Measurements from ENCODE around the gene TAP2. TPM values are rescaled to one million over a fixed set of nuclear protein-coding genes. Genes with fewer than 3 reads are reported as not detected.

TAP2 gene
- polyA plus RNA-seq, 1 experiment = 15.4 TPM

GRCh38 chr6:32819729-32820128, 18.8 kb downstream of the TAP2 start:
- no peak for DNase-seq (ENCODE audit: low read depth, low spot score)
- no peak overlapping the region for H3K4me3 ChIP-seq (ENCODE audit: low read depth, low read length)
- no peak overlapping the region for H3K27ac ChIP-seq (ENCODE audit: low read depth, low read length)
- TF ChIP-seq CTCF (IDR thresholded peaks at IDR 0.05; ENCODE audit: low read depth, low read length) = no peak
- no peaks in the 10 kb centered on the region for H3K9me3 ChIP-seq (ENCODE audit: control insufficient read depth, insufficient read depth, low read length)
- H3K27me3 ChIP-seq (ENCODE audit: control insufficient read depth, insufficient read depth, low read length) = peaks cover 11% of the 10 kb centered on the region
- ChIA-PET POLR2A (no interaction called here), CTCF (interaction anchor here (4.5 to 10.3 kb wide), 2 partner anchors 19 to 48 kb away, joined by 24 to 103 read pairs; partner anchors contain the start of gene TAP2)

GRCh38 chr6:32818867-32819266, 19.7 kb downstream of the TAP2 start:
- H3K4me3 ChIP-seq (ENCODE audit: low read depth, low read length) = no peak overlapping the region
- CTCF ChIA-PET = interaction anchor here (10.3 kb wide), 1 partner anchor 20 kb away, joined by 103 read pairs; the partner anchor contains the start of gene TAP2
- peaks cover 17% of the 10 kb centered on the region for H3K27me3 ChIP-seq (ENCODE audit: control insufficient read depth, insufficient read depth, low read length)
- no peaks in the 10 kb centered on the region for H3K9me3 ChIP-seq (ENCODE audit: control insufficient read depth, insufficient read depth, low read length)
- no peak for TF ChIP-seq CTCF (IDR thresholded peaks at IDR 0.05; ENCODE audit: low read depth, low read length)
- POLR2A ChIA-PET = no interaction called here
- no peak for DNase-seq (ENCODE audit: low read depth, low spot score)
- no peak overlapping the region for H3K27ac ChIP-seq (ENCODE audit: low read depth, low read length)

DNA sequence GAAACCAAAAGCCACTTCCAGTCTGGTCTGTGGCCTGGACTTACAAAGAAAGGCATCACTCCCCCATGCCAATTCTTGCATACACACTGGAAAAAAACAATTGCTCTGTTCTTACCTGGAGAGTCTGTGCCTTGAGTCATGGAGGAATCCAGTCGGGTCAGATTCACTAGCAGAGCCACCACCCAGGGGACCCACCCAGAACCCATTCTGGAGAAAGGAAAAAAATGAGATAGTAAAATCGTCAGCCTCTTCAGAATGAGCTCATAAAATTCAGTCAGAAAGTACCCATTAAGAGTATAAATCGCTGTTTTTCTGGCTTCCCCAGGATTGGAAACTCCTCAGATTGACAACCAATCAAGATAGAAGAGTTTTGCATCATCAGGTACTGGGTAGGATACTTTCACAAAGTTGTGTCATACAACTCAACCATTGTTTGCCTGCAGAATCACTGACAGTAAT, 21.8 kb downstream of the TAP2 start, which contains the start of gene HLA-DOB:
TSS of gene HLA-DOB (minus strand) at position 257 of the 459 bp plus-strand sequence. CDS start at position 206, 51 bp downstream.
- POLR2A ChIA-PET = no interaction called here
- CTCF ChIA-PET = no interaction called here
- no peak for TF ChIP-seq CTCF (IDR thresholded peaks at IDR 0.05; ENCODE audit: low read depth, low read length)

DNA sequence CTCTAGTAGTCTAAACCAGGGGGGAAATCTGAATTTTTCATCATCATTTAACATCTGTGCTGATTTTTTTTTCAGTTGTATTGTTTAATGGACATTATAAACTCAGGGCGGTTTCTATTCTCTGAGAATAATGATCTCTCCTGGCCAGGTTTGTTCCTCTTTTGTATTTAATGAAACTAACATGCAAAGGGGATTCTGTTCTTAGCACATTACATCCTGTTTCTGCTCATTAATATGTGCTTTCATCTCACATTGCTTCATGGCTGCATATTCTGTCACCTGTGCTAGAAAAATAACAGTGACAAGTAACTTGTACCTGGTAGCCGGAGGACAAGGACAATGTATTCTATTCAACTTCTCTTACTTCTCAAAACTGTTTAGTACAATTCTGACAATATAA, 22.5 kb downstream of the TAP2 start:
- TF ChIP-seq CTCF (IDR thresholded peaks at IDR 0.05; ENCODE audit: low read depth, low read length) = no peak
- Histone ChIP-seq H3K27me3 (ENCODE audit: control insufficient read depth, insufficient read depth, low read length) (peaks cover 24% of the 10 kb centered on the region), H3K9me3 (ENCODE audit: control insufficient read depth, insufficient read depth, low read length) (no peaks in the 10 kb centered on the region), H3K27ac (ENCODE audit: low read depth, low read length) (no peak overlapping the region), H3K4me3 (ENCODE audit: low read depth, low read length) (no peak overlapping the region)
- DNase-seq (ENCODE audit: low read depth, low spot score) = no peak
- ChIA-PET POLR2A (no interaction called here), CTCF (no interaction called here)

More for the DNA sequence above, 21.8 kb downstream of the TAP2 start, which contains the start of gene HLA-DOB:
- Histone ChIP-seq H3K9me3 (ENCODE audit: control insufficient read depth, insufficient read depth, low read length) (no peaks in the 10 kb centered on the region), H3K27me3 (ENCODE audit: control insufficient read depth, insufficient read depth, low read length) (peaks cover 24% of the 10 kb centered on the region), H3K4me3 (ENCODE audit: low read depth, low read length) (no peak within 1 kb of the TSS), H3K27ac (ENCODE audit: low read depth, low read length) (no peak within 1 kb of the TSS)
- DNase-seq (ENCODE audit: low read depth, low spot score) = no peak

DNA sequence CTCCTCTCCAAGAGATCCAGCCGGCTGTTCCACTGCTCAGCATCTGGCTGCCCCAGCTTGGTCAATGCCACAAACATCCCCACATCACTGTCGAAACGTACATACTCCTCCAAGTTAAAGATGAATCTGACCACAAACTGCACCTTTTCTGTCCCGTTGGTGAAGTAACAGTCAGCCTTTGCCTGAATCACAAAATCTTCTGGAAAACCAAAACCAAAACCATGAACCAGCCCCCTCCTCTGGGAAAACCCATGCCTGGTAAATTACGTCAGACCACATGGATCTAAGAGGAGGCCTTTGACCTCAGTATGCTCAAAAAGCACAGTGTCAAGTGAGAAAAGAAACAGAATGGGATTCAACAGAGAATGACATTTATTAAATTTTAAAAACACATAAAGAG, 23.4 kb downstream of the TAP2 start:
- DNase-seq (ENCODE audit: low read depth, low spot score) = no peak
- no peak overlapping the region for H3K4me3 ChIP-seq (ENCODE audit: low read depth, low read length)
- H3K27me3 ChIP-seq (ENCODE audit: control insufficient read depth, insufficient read depth, low read length) = peaks cover 24% of the 10 kb centered on the region
- CTCF ChIA-PET = interaction anchor here (1.4 to 3.3 kb wide), 2 partner anchors 23 to 53 kb away, joined by 3 to 14 read pairs; partner anchors contain the start of gene TAP2
- no peaks in the 10 kb centered on the region for H3K9me3 ChIP-seq (ENCODE audit: control insufficient read depth, insufficient read depth, low read length)
- no peak overlapping the region for H3K27ac ChIP-seq (ENCODE audit: low read depth, low read length)
- no peak for TF ChIP-seq CTCF (IDR thresholded peaks at IDR 0.05; ENCODE audit: low read depth, low read length)
- POLR2A ChIA-PET = no interaction called here

Data from AG04450 (cell line).